ENCODE data around the gene B4GALT5. TPM values are rescaled to one million over a fixed set of nuclear protein-coding genes. Genes with fewer than 3 reads are reported as not detected.
A peak's percentile ranks its signal among the peaks of the same experiment; 100 is the strongest.

B4GALT5 gene
- polyA plus RNA-seq, 1 experiment = 32.5 TPM

DNA sequence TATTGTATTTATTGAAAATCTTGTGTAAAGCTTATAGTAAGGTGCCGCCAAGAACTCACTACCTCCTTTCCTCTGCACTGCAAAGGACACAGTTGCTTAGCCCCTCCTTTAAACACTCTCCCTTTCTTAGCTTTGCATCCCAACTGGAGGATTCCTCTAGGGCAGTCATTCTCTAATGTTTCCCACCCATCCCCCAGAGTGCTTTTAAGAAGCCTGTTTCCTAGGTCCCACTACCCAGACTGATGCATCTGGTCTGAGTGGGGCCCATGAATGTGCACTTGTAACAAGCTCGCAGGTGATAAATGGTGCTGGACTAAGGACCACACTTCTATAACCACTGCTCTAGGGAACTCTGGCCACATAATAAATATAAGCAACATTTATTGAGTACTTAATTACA, 55.2 kb downstream of the B4GALT5 start:
- Histone ChIP-seq H3K27ac (ENCODE audit: low read depth, low read length) (no peak overlapping the region), H3K9me3 (ENCODE audit: control insufficient read depth, insufficient read depth, low read length) (peaks cover 10% of the 10 kb centered on the region), H3K4me3 (ENCODE audit: low read depth, low read length) (no peak overlapping the region), H3K27me3 (ENCODE audit: control insufficient read depth, insufficient read depth, low read length) (no peaks in the 10 kb centered on the region)
- ChIA-PET CTCF (interaction anchor here (1.9 kb wide), 1 partner anchor 187 kb away, joined by 6 read pairs; no protein-coding TSS in a partner anchor), POLR2A (no interaction called here)
- DNase-seq (ENCODE audit: low read depth, low spot score) = no peak
- no peak for TF ChIP-seq CTCF (IDR thresholded peaks at IDR 0.05; ENCODE audit: low read depth, low read length)

GRCh38 chr20:49657118-49657901, 56.4 kb downstream of the B4GALT5 start:
- Histone ChIP-seq H3K4me3 (ENCODE audit: low read depth, low read length) (no peak overlapping the region), H3K9me3 (ENCODE audit: control insufficient read depth, insufficient read depth, low read length) (peaks cover 10% of the 10 kb centered on the region), H3K27ac (ENCODE audit: low read depth, low read length) (no peak overlapping the region), H3K27me3 (ENCODE audit: control insufficient read depth, insufficient read depth, low read length) (no peaks in the 10 kb centered on the region)
- CTCF ChIA-PET = interaction anchor here (1.0 to 1.9 kb wide), 2 partner anchors 188 to 189 kb away, joined by 3 to 6 read pairs; no protein-coding TSS in a partner anchor
- POLR2A ChIA-PET = no interaction called here
- peak; percentile 32 for DNase-seq (ENCODE audit: low read depth, low spot score)
- TF ChIP-seq CTCF (IDR thresholded peaks at IDR 0.05; ENCODE audit: low read depth, low read length) = no peak

DNA sequence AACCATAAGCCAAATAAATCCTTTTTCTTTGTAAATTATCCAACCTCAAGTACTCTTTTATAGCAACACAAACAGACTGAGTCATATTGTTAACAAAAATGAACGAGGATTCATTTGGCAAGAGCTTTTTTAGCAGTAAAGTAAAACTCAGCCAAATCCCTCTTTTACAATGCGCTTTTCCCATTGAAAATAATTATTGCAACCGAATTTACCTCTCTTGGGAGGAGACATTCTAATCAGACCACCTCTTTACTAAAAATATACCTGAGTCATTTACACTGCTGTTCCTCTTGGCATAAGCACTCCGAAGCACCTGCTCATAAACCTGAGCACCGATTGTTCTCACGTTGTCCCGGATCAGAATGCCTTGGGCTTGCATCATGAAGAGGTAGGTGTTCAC, 57.4 kb downstream of the B4GALT5 start:
- no peak overlapping the region for H3K4me3 ChIP-seq (ENCODE audit: low read depth, low read length)
- TF ChIP-seq CTCF (IDR thresholded peaks at IDR 0.05; ENCODE audit: low read depth, low read length) = no peak
- ChIA-PET CTCF (no interaction called here), POLR2A (no interaction called here)
- H3K27me3 ChIP-seq (ENCODE audit: control insufficient read depth, insufficient read depth, low read length) = no peaks in the 10 kb centered on the region
- peaks cover 10% of the 10 kb centered on the region for H3K9me3 ChIP-seq (ENCODE audit: control insufficient read depth, insufficient read depth, low read length)
- no peak overlapping the region for H3K27ac ChIP-seq (ENCODE audit: low read depth, low read length)
- no peak for DNase-seq (ENCODE audit: low read depth, low spot score)

DNA sequence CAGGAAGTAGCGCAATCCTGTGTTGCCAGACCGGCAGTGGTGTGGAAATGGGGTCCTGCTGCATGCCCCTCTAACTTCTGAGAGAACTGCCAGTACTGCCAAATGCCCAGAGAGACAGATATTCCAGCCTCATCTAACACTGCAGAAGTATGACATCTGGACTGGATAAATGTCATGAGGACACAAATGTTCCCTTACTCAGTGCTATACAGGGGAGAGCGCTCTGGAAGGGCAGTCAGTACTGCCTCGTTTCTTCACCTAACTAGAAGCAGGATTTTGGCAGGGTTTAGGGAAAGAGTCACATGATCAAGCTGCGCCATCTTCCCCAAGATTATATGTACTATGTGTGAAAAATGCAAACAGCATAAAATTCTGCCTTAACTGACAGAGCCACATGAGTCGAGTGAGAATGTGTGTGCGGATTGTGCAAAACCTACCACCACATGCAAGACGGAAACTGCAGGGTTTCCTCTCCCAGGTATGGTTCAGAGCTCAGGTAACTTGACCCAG, 59.7 kb downstream of the B4GALT5 start:
- Histone ChIP-seq H3K27me3 (ENCODE audit: control insufficient read depth, insufficient read depth, low read length) (no peaks in the 10 kb centered on the region), H3K9me3 (ENCODE audit: control insufficient read depth, insufficient read depth, low read length) (peaks cover 10% of the 10 kb centered on the region), H3K27ac (ENCODE audit: low read depth, low read length) (no peak overlapping the region), H3K4me3 (ENCODE audit: low read depth, low read length) (no peak overlapping the region)
- ChIA-PET CTCF (no interaction called here), POLR2A (no interaction called here)
- TF ChIP-seq CTCF (IDR thresholded peaks at IDR 0.05; ENCODE audit: low read depth, low read length) = no peak
- DNase-seq (ENCODE audit: low read depth, low spot score) = no peak

GRCh38 chr20:49649672-49650071, 64.0 kb downstream of the B4GALT5 start:
- no peak for DNase-seq (ENCODE audit: low read depth, low spot score)
- Histone ChIP-seq H3K27ac (ENCODE audit: low read depth, low read length) (no peak overlapping the region), H3K4me3 (ENCODE audit: low read depth, low read length) (no peak overlapping the region), H3K9me3 (ENCODE audit: control insufficient read depth, insufficient read depth, low read length) (no peaks in the 10 kb centered on the region), H3K27me3 (ENCODE audit: control insufficient read depth, insufficient read depth, low read length) (no peaks in the 10 kb centered on the region)
- TF ChIP-seq CTCF (IDR thresholded peaks at IDR 0.05; ENCODE audit: low read depth, low read length) = no peak
- CTCF ChIA-PET = no interaction called here
- POLR2A ChIA-PET = no interaction called here
